Endothelial cell of hepatic sinusoid (primary cell): ENCODE measurements around the gene PSME3IP1.

Source experiments
- in situ Hi-C: cut with HindIII; loops from 2 replicates; pipeline ENCODE4 v1.10.0; 2017; ENCODE audit warnings: low sequenced_read_pairs

PSME3IP1 gene

DNA sequence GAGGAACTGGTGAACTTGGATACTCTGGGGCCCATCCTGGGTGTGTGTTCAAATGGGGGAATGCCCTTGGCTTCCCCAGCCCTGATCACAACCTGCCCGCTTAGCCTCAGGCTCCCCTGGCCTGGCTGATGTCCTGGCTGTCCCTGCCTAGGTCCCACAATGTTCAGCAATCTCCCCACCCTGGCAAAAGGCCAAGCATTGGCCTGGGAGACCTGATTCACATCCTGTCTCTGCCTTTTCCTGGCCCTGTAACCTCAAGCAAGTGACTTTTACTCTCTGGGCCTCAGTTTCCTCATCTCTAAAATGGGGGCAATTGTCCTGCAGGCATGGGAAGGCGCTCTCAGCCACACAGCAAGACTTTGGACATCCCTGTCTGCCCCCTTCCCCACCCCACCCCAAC, 79.1 kb downstream of the PSME3IP1 start:
- in situ Hi-C loops, result loop anchor here (5.0 kb wide), 2 partner anchors 41 to 76 kb away; no protein-coding TSS in a partner anchor

DNA sequence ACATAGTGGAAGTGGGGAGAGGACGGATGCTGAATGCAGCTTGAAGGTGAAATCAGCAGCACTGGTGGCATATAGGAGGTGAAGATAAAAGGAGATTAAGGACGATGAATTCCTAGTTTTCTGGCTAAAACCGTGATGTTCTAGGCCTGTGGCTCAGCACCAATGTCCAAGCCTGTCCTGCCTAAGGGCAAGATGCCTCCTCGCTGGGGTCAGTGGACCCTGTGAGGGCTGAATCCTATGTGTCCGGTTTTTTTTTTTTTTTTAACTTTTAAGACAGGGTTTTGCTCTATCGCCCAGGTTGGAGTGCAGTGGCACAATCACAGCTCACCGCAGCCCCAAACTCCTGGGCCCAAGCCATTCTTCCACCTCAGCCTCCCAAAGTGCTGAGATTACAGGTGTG, 80.7 kb downstream of the PSME3IP1 start:
- in situ Hi-C loops, result loop anchor here (5.0 kb wide), 2 partner anchors 42 to 77 kb away; no protein-coding TSS in a partner anchor

DNA sequence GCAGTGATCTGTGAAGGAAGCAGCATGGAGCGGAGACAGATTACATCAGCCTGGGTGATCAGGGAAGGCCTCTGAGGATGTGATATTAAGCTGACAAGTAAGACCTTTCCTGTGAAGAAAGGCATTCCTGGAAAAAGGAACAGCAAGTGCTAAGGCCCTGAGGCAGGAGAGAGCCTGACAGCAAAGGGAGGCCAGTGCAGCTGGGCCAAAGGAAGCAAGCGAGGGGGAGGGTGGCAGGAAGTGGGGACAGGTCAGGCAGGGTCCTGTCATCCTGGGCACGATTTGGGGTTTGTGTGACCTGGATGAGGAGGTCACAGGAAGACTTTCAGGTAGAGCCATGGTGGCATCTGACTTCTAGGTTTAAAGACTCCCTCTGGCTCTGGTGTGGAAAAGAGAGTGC, 81.1 kb downstream of the PSME3IP1 start:
- in situ Hi-C loops, result loop anchor here (5.0 kb wide), 2 partner anchors 43 to 78 kb away; no protein-coding TSS in a partner anchor

DNA sequence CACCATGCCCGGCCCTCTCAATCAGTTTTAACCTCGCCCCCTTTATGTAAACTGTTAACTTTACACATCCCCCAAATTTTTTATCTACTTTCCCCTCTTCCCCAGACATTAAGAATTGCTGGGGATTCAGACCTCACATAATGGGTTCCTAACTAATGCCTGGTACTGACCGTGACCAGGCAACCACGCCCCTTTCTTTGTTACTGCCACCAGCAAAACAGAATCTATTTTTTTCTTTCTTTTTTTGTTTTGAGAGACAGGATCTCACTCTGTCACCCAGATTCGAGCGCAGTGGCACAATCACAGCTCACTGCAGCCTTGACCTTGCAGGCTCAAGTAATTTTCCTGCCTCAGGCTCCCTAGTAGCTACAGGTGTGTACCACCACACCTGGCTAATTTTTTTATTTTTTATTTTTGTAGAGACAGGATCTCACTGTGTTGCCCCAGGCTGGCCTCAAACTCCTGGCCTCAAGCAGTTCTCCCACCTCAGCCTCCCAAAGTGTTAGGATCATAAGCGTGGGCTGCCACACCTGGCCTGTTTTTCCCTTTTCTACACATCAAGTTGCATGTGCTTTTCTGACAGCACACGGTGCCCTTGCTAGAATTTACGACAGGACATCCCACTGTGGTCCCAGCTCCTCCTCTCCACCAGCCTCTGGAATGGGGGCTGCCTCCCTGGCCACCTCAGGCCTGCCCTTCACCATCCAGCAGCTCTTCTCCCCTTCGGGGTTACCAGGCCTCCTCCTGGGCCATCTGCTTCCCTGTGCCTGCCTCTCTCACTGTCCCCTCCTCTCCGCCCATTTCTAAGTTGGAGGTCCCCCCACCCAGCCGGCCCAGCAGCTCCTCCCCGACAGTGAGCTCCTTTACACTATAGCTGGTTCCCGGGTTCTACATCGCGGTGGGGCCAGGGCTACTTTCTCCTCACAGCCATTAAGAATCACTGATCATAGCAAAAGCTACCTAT, 82.7 kb downstream of the PSME3IP1 start:
- in situ Hi-C loops, result no loop called here
